Common myeloid progenitor, CD34-positive (primary cell): ENCODE results near the gene ABI3BP.
A peak's percentile ranks its signal among the peaks of the same experiment; 100 is the strongest.

Experiments used
- CTCF ChIA-PET: fragments of 350-600 bp; sonication (Branson Sonifier 250); formaldehyde crosslinking; loops from one replicate; lab custom pipeline; 2021; ENCODE audit warnings: antibody characterized with exemption; lab: Charles Lee
- POLR2A ChIA-PET: fragments of 350-600 bp; sonication (Branson Sonifier 250); formaldehyde crosslinking; loops from one replicate; lab custom pipeline; 2021; ENCODE audit warnings: antibody characterized with exemption; lab: Charles Lee
- DNase-seq, 3 donors: peaks; one replicate each; pipeline versions ENCODE4 v3.0.0 to v3.0.0-alpha.2; 2013
- H3K27ac ChIP-seq, 2 experiments: 1 replicate in 1 of 2; 2 replicates in 1 of 2; pipeline ENCODE4 v1.7.0; 2013; ENCODE audit warnings: inconsistent platforms in 2 of 2, low read length in 2 of 2, mild to moderate bottlenecking in 2 of 2, low read depth in 1 of 2, moderate library complexity in 1 of 2; ENCODE audit not compliant: severe bottlenecking in 2 of 2, insufficient read depth in 1 of 2, poor library complexity in 1 of 2
- H3K27me3 ChIP-seq, 5 experiments: replicated peaks in 2 of 5; 1 replicate in 3 of 5; 2 replicates in 2 of 5; pipeline versions ENCODE4 v1.6.1 to v1.7.0; 2013; ENCODE audit warnings: low read length in 4 of 5, mild to moderate bottlenecking in 2 of 5, moderate library complexity in 2 of 5, inconsistent platforms in 1 of 5; ENCODE audit not compliant: insufficient read depth in 5 of 5, control insufficient read depth in 4 of 5
- H3K36me3 ChIP-seq, 4 experiments: 1 replicate in 2 of 4; 2 replicates in 2 of 4; pipeline versions ENCODE4 v1.6.1 to v1.7.0; 2013; ENCODE audit warnings: low read length in 3 of 4, control low read depth in 1 of 4, mild to moderate bottlenecking in 1 of 4; ENCODE audit not compliant: control insufficient read depth in 4 of 4, insufficient read depth in 4 of 4
- H3K4me1 ChIP-seq, 4 experiments: 1 replicate in 3 of 4; 2 replicates in 1 of 4; pipeline versions ENCODE4 v1.6.1 to v1.7.1; 2013; ENCODE audit warnings: low read length in 3 of 4, mild to moderate bottlenecking in 3 of 4, control low read depth in 1 of 4, inconsistent platforms in 1 of 4, moderate library complexity in 1 of 4; ENCODE audit not compliant: control insufficient read depth in 4 of 4, insufficient read depth in 4 of 4; ENCODE audit errors: control extremely low read depth in 1 of 4
- H3K4me3 ChIP-seq, 7 experiments: 1 replicate in 4 of 7; 2 replicates in 3 of 7; pipeline versions ENCODE4 v1.5.1 to v1.7.0; 2013; ENCODE audit warnings: mild to moderate bottlenecking in 7 of 7, low read length in 6 of 7, moderate library complexity in 6 of 7, inconsistent platforms in 2 of 7, low read depth in 2 of 7, control low read depth in 1 of 7; ENCODE audit not compliant: insufficient read depth in 4 of 7, control insufficient read depth in 1 of 7; ENCODE audit errors: extremely low read depth in 1 of 7
- H3K9me3 ChIP-seq, 5 experiments: 1 replicate in 4 of 5; 2 replicates in 1 of 5; pipeline versions ENCODE4 v1.6.1 to v1.7.1; 2013; ENCODE audit warnings: low read length in 4 of 5, mild to moderate bottlenecking in 2 of 5, inconsistent platforms in 1 of 5, low read depth in 1 of 5, moderate library complexity in 1 of 5; ENCODE audit not compliant: control insufficient read depth in 4 of 5, insufficient read depth in 2 of 5; ENCODE audit errors: control extremely low read depth in 1 of 5
- WGBS: methylation state at CpG from one replicate; pipeline ENCODE4 v1.1.5; 2013; ENCODE audit not compliant: insufficient coverage; 5-methylcytosine and 5-hydroxymethylcytosine counted together

Gene ABI3BP

GRCh38 chr3:101011136-101011535 is 17.9 kb upstream of the ABI3BP start:
- POLR2A ChIA-PET, result no interaction called here
- H3K4me3 ChIP-seq, result no peak overlapping the region
- H3K4me1 ChIP-seq, result no peaks in the 10 kb centered on the region
- peaks cover 0 to 9% (median 2%) of the 10 kb centered on the region in 5 experiments for H3K9me3 ChIP-seq
- no peak overlapping the region for H3K27ac ChIP-seq
- CTCF ChIA-PET, result no interaction called here
- H3K36me3 ChIP-seq, result no peaks in the 10 kb centered on the region
- no peak for DNase-seq
- H3K27me3 ChIP-seq, result no peaks in the 10 kb centered on the region

- CTCF ChIA-PET, result no interaction called here
- WGBS, result no CpG with 5 or more reads among the region's 1 CpG
- Histone ChIP-seq H3K4me3 (no peak overlapping the region), H3K4me1 (no peaks in the 10 kb centered on the region), H3K9me3 (peaks cover 0 to 9% (median 2%) of the 10 kb centered on the region in 5 experiments), H3K36me3 (no peaks in the 10 kb centered on the region), H3K27ac (no peak overlapping the region), H3K27me3 (no peaks in the 10 kb centered on the region)
- no peak for DNase-seq
- POLR2A ChIA-PET, result no interaction called here
These were observed 17.1 kb upstream of the ABI3BP start for GRCh38 chr3:101010296-101010695.

GRCh38 chr3:101009386-101009785 is 16.2 kb upstream of the ABI3BP start:
- no peak overlapping the region for H3K27ac ChIP-seq
- CTCF ChIA-PET, result no interaction called here
- no peaks in the 10 kb centered on the region for H3K27me3 ChIP-seq
- DNase-seq, result peak in 1 of 3 donors; percentile 14
- no peaks in the 10 kb centered on the region for H3K4me1 ChIP-seq
- no peak overlapping the region for H3K4me3 ChIP-seq
- 40% methylated on average over 1 of the region's 2 CpGs for WGBS
- POLR2A ChIA-PET, result no interaction called here
- peaks cover 0 to 9% (median 2%) of the 10 kb centered on the region in 5 experiments for H3K9me3 ChIP-seq
- H3K36me3 ChIP-seq, result no peaks in the 10 kb centered on the region

DNA sequence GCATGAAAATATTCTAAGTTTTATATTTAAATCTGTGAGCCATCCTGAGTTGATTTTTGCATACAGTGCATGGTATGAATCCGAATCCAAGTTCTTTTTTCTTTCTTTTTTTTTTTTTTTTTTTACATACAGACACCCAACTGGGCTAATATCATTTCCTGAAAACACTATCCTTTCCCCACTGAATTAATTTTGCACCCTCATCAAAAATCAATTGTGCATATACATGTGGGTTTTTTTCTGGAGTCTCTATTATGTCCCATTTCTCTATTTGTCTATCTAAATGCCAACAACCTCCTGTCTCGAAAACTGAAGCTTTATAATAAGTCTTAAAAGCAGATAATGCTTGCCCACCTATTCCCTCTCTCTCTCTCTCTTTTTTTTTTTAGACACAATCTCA is 5.9 kb upstream of the ABI3BP start:
- H3K9me3 ChIP-seq, result peaks cover 0 to 4% (median 0%) of the 10 kb centered on the region in 5 experiments
- H3K4me1 ChIP-seq, result peaks cover 0 to 3% (median 0%) of the 10 kb centered on the region in 4 experiments
- no peak overlapping the region for H3K4me3 ChIP-seq
- no peak overlapping the region for H3K27ac ChIP-seq
- POLR2A ChIA-PET, result no interaction called here
- DNase-seq, result no peak
- CTCF ChIA-PET, result no interaction called here
- no peaks in the 10 kb centered on the region for H3K36me3 ChIP-seq
- H3K27me3 ChIP-seq, result no peaks in the 10 kb centered on the region
- WGBS, result no CpG with 5 or more reads among the region's 2 CpGs

- peaks cover 0 to 9% (median 2%) of the 10 kb centered on the region in 4 experiments for H3K4me1 ChIP-seq
- H3K27ac ChIP-seq, result no peak overlapping the region
- WGBS, result 100% methylated on average over 1 of the region's 2 CpGs
- peak in 1 of 3 donors; percentile 8 for DNase-seq
- no peaks in the 10 kb centered on the region for H3K36me3 ChIP-seq
- ChIA-PET CTCF (no interaction called here), POLR2A (no interaction called here)
- no peaks in the 10 kb centered on the region for H3K27me3 ChIP-seq
- H3K9me3 ChIP-seq, result no peaks in the 10 kb centered on the region
- no peak overlapping the region for H3K4me3 ChIP-seq
These were observed 1.6 kb upstream of the ABI3BP start for GRCh38 chr3:100994809-100995208.

DNA sequence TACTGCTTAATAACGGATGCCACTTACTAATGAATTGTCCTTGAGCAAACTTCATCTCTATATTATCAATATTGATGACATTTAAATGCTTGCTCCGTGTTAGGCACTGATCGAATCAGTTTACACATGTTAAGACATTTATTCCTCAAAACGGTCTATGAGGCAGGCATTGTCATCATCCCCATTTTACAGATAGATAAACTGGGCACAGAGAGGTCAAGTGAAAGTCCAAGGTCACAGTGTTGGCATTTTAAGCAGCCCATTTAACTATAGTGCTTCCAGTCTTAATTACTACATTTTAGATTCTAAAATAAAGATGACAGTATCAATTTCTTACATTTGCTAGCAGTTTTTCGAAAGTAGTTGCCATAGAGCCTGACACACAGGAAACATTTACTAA is 966 bp upstream of the ABI3BP start:
- Histone ChIP-seq H3K4me3 (no peak overlapping the region), H3K36me3 (no peaks in the 10 kb centered on the region), H3K27me3 (no peaks in the 10 kb centered on the region), H3K27ac (no peak overlapping the region), H3K4me1 (peaks cover 0 to 9% (median 2%) of the 10 kb centered on the region in 4 experiments), H3K9me3 (no peaks in the 10 kb centered on the region)
- CTCF ChIA-PET, result no interaction called here
- POLR2A ChIA-PET, result no interaction called here
- DNase-seq, result no peak
- 94% methylated on average over 2 of the region's 5 CpGs for WGBS

DNA sequence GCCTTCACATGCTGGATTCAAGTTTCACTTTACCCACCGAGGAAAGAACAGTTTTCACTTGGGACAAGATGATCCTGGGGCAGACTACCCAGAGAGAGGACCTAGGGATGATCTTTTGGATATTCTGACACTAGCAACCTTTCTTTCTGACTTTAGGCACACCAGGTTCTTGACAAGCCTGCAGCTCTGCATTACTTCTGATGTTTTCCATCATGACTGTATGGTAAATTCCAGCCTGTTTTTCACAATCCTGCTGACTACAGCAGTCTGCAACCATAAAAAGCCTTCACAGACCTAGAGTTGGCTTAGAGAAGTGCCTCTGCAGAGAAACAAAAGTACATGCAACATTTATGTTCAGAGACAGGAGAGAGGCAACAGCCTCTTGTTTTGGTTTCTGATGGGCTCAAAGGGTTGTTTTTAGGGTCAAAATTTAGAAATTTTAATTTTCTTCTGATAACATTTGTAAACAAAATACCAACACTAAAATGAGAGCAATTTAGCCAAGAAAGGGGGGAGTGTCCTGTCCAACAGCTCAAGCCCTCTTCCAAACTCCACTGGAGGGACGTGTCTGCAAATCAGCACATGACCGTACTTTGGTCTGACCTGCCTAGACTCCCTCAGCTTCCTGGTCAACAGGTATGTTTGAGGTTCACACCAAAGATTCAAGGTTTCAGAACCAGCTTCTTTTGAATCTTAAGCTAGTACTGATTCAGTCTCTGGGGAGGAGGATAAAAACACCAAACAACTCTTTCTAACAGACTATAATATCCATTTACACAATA is 799 bp downstream of the ABI3BP start:
- peak in 2 of 3 donors; percentile 45 to 46 for DNase-seq
- Histone ChIP-seq H3K36me3 (no peaks in the 10 kb centered on the region), H3K27ac (no peak overlapping the region), H3K27me3 (no peaks in the 10 kb centered on the region), H3K4me1 (peaks cover 0 to 9% (median 2%) of the 10 kb centered on the region in 4 experiments), H3K4me3 (peak overlapping the region in 4 of 7 experiments; percentile 33 to 60 (median 54)), H3K9me3 (no peaks in the 10 kb centered on the region)
- POLR2A ChIA-PET, result no interaction called here
- WGBS, result 32% methylated on average over 3 of the region's 3 CpGs
- CTCF ChIA-PET, result no interaction called here
